DMS53 (cell line): Measurements from ENCODE around the gene SLC10A1.
A peak's percentile ranks its signal among the peaks of the same experiment; 100 is the strongest.
"Not testable (repeated sequence)": the region's sequence is repeated elsewhere in the genome, so short reads cannot be mapped to it uniquely, and the experiment has no call there.

Source experiments
- DNase-seq: peaks from one replicate; lab custom pipeline; 2025; lab: John Stamatoyannopoulos, UW

Gene SLC10A1

GRCh38 chr14:69796797-69797500 lies at the start of gene SLC10A1:
Gene SLC10A1 (minus strand): TSS chr14:69797241. CDS start chr14:69797155, 86 bp downstream.
- DNase-seq = no peak

- DNase-seq = peak; percentile 61
Measured at GRCh38 chr14:69845787-69846186, 48.7 kb upstream of the SLC10A1 start.

GRCh38 chr14:69845050-69845581 lies 48.1 kb upstream of the SLC10A1 start:
- no peak for DNase-seq

GRCh38 chr14:69844171-69844570 lies 47.1 kb upstream of the SLC10A1 start:
- no peak for DNase-seq

GRCh38 chr14:69842686-69843420 lies 45.8 kb upstream of the SLC10A1 start:
- DNase-seq = peak; percentile 36

- no peak for DNase-seq
Measured at GRCh38 chr14:69841656-69842055, 44.6 kb upstream of the SLC10A1 start.

GRCh38 chr14:69839661-69840060 lies 42.6 kb upstream of the SLC10A1 start:
- DNase-seq = no peak

GRCh38 chr14:69838881-69839416 lies 41.9 kb upstream of the SLC10A1 start:
- no peak for DNase-seq

- no peak for DNase-seq
Measured at GRCh38 chr14:69828879-69829278, 31.8 kb upstream of the SLC10A1 start.

GRCh38 chr14:69828354-69828753 lies 31.3 kb upstream of the SLC10A1 start:
- no peak for DNase-seq

GRCh38 chr14:69827560-69827959 lies 30.5 kb upstream of the SLC10A1 start:
- DNase-seq = no peak

- DNase-seq = no peak
Measured at GRCh38 chr14:69822456-69822855, 25.4 kb upstream of the SLC10A1 start.

GRCh38 chr14:69820991-69821390 lies 23.9 kb upstream of the SLC10A1 start:
- no peak for DNase-seq

- no peak for DNase-seq
Measured at GRCh38 chr14:69819607-69820006, 22.6 kb upstream of the SLC10A1 start.

- peak; percentile 74 for DNase-seq
Measured at GRCh38 chr14:69818758-69819191, 21.7 kb upstream of the SLC10A1 start.

- no peak for DNase-seq
Measured at GRCh38 chr14:69816216-69816615, 19.2 kb upstream of the SLC10A1 start.

- no peak for DNase-seq
Measured at GRCh38 chr14:69815556-69815955, 18.5 kb upstream of the SLC10A1 start.

GRCh38 chr14:69814397-69814796 lies 17.4 kb upstream of the SLC10A1 start:
- no peak for DNase-seq

GRCh38 chr14:69813346-69813745 lies 16.3 kb upstream of the SLC10A1 start:
- not testable (repeated sequence) for DNase-seq

GRCh38 chr14:69812711-69813110 lies 15.7 kb upstream of the SLC10A1 start:
- DNase-seq = peak; percentile 21

- DNase-seq = no peak
Measured at GRCh38 chr14:69811868-69812252, 14.8 kb upstream of the SLC10A1 start.

GRCh38 chr14:69811227-69811867 lies 14.3 kb upstream of the SLC10A1 start:
- no peak for DNase-seq
